Testis (tissue), 3 donors: Measurements from ENCODE around the gene CDK5RAP1. TPM values are rescaled to one million over a fixed set of nuclear protein-coding genes. Genes with fewer than 3 reads are reported as not detected.

Experiments used
- DNase-seq: peaks from one replicate; pipeline ENCODE4 v3.0.0-alpha.2; 2019
- H3K27ac ChIP-seq, 2 donors: fragments of 200-600 bp; sonication (generic); one replicate each; pipeline ENCODE4 v1.5.1; 2019
- H3K27me3 ChIP-seq: fragments of 200-600 bp; sonication (generic); one replicate; pipeline ENCODE4 v1.5.1; 2019
- H3K36me3 ChIP-seq: fragments of 200-600 bp; sonication (generic); one replicate; pipeline ENCODE4 v1.5.1; 2017; ENCODE audit warnings: low read depth; ENCODE audit errors: missing control alignments
- H3K4me1 ChIP-seq: fragments of 200-600 bp; sonication (generic); one replicate; pipeline ENCODE4 v1.5.1; 2019
- H3K4me3 ChIP-seq, 2 donors: fragments of 200-600 bp; sonication (generic); one replicate each; pipeline ENCODE4 v1.5.1; 2017 to 2019
- H3K9me3 ChIP-seq: fragments of 200-600 bp; sonication (generic); one replicate; pipeline ENCODE4 v1.5.1; 2017
- CTCF ChIP-seq, 3 experiments: fragments of 450-650 bp in 2 of 3; fragments of 200-600 bp in 1 of 3; sonication (generic) in 1 of 3; IDR thresholded peaks; one replicate each; pipeline ENCODE4 v1.5.1; 2016 to 2019; ENCODE audit warnings: antibody characterized with exemption in 3 of 3, mild to moderate bottlenecking in 2 of 3, moderate library complexity in 1 of 3
- POLR2A ChIP-seq: fragments of 450-650 bp; IDR thresholded peaks from one replicate; pipeline ENCODE4 v1.6.1; 2017; ENCODE audit warnings: antibody characterized with exemption, mild to moderate bottlenecking, moderate library complexity
- WGBS, 2 donors: methylation state at CpG; one replicate each; pipeline ENCODE4 v1.1.5; 2018; 5-methylcytosine and 5-hydroxymethylcytosine counted together
- intact Hi-C: fragments of 100-400 bp; cut with DNase I; formaldehyde crosslinking; loops from one replicate; pipeline ENCODE4 v1.15.1; 2023; ENCODE audit warnings: low total_unique reads
- polyA plus RNA-seq: library from polyadenylated mRNA; stranded (reverse); fragments of 350-450 nt; fragmentation: Illumina TruSeq; extraction: RNeasy Lipid Tissue Mini Kit (QIAGEN cat#74804); gene quantifications from one replicate; pipeline ENCODE4 v1.2.3, GENCODE V29; 2014; ENCODE audit warnings: low read depth, low replicate concordance; ENCODE audit not compliant: insufficient read depth
- total RNA-seq, 2 donors: library from RNA; depleted of rRNA; stranded (reverse); fragments of >200 nt; gene quantifications; one replicate each; pipeline ENCODE4 v1.2.3, GENCODE V29; 2016

CDK5RAP1 gene
- total and polyA plus RNA-seq, 3 donors from 2014 or later = 30.8 to 36.6 (median 35.9) TPM

- H3K36me3 ChIP-seq = no peaks in the 10 kb centered on the region
Measured at GRCh38 chr20:33352258-33353012, 48.9 kb downstream of the CDK5RAP1 start.

GRCh38 chr20:33351696-33352095, 49.6 kb downstream of the CDK5RAP1 start:
- 61 to 90% methylated on average over 3 of the region's 3 CpGs for WGBS, 2 donors
- no peaks in the 10 kb centered on the region for H3K27me3 ChIP-seq
- H3K4me1 ChIP-seq = no peaks in the 10 kb centered on the region
- no peak for DNase-seq
- no peak overlapping the region for H3K4me3 ChIP-seq
- H3K27ac ChIP-seq = no peak overlapping the region
- intact Hi-C loops = no loop called here
- H3K36me3 ChIP-seq = no peaks in the 10 kb centered on the region
- H3K9me3 ChIP-seq = no peaks in the 10 kb centered on the region
- TF ChIP-seq POLR2A (no peak), CTCF (IDR thresholded peaks at IDR 0.05) (no peak)

More at GRCh38 chr20:33352258-33353012, 48.9 kb downstream of the CDK5RAP1 start:
- Histone ChIP-seq H3K27ac (no peak overlapping the region), H3K27me3 (no peaks in the 10 kb centered on the region), H3K4me3 (no peak overlapping the region), H3K4me1 (no peaks in the 10 kb centered on the region), H3K9me3 (no peaks in the 10 kb centered on the region)
- 78 to 81% methylated on average over 16 of the region's 16 CpGs for WGBS, 2 donors
- intact Hi-C loops = no loop called here
- TF ChIP-seq CTCF (IDR thresholded peaks at IDR 0.05) (no peak), POLR2A (no peak)
- DNase-seq = no peak

GRCh38 chr20:33349493-33349892, 51.8 kb downstream of the CDK5RAP1 start:
- no peak for DNase-seq
- no peak for TF ChIP-seq CTCF (IDR thresholded peaks at IDR 0.05)
- TF ChIP-seq POLR2A = no peak
- no peaks in the 10 kb centered on the region for H3K9me3 ChIP-seq
- no peaks in the 10 kb centered on the region for H3K36me3 ChIP-seq
- intact Hi-C loops = no loop called here
- 94 to 95% methylated on average over 4 to 8 of the region's 8 CpGs for WGBS, 2 donors
- no peak overlapping the region for H3K27ac ChIP-seq
- H3K27me3 ChIP-seq = no peaks in the 10 kb centered on the region
- no peaks in the 10 kb centered on the region for H3K4me1 ChIP-seq
- H3K4me3 ChIP-seq = no peak overlapping the region

GRCh38 chr20:33348136-33348937, 53.0 kb downstream of the CDK5RAP1 start:
- no peak for TF ChIP-seq POLR2A
- TF ChIP-seq CTCF (IDR thresholded peaks at IDR 0.05) = no peak
- H3K36me3 ChIP-seq = no peaks in the 10 kb centered on the region
- no peak for DNase-seq
- no peak overlapping the region for H3K4me3 ChIP-seq
- H3K27me3 ChIP-seq = no peaks in the 10 kb centered on the region
- no peaks in the 10 kb centered on the region for H3K4me1 ChIP-seq
- intact Hi-C loops = no loop called here
- no peak overlapping the region for H3K27ac ChIP-seq
- H3K9me3 ChIP-seq = no peaks in the 10 kb centered on the region
- 78 to 84% methylated on average over 11 of the region's 11 CpGs for WGBS, 2 donors
